IgD-negative memory B cell (primary cell): Measurements from ENCODE around the gene NEURL2. TPM values are rescaled to one million over a fixed set of nuclear protein-coding genes. Genes with fewer than 3 reads are reported as not detected.

Experiments
- H3K27ac Mint-ChIP-seq, 3 donors: one replicate each; pipeline ENCODE4 v1.8.0; 2020 to 2022; ENCODE audit warnings: mild to moderate bottlenecking in 3 of 3, mixed read lengths in 3 of 3, moderate library complexity in 1 of 3
- H3K27me3 Mint-ChIP-seq: one replicate; pipeline ENCODE4 v1.8.0; 2021; ENCODE audit warnings: mixed read lengths
- H3K36me3 Mint-ChIP-seq: one replicate; pipeline ENCODE4 v1.8.0; 2020; ENCODE audit warnings: mild to moderate bottlenecking, mixed read lengths
- H3K4me1 Mint-ChIP-seq, 3 donors: one replicate each; pipeline ENCODE4 v1.8.0; 2020 to 2022; ENCODE audit warnings: mixed read lengths in 3 of 3, mild to moderate bottlenecking in 1 of 3
- H3K4me3 Mint-ChIP-seq, 4 donors: one replicate each; pipeline ENCODE4 v1.8.0; 2020 to 2022; ENCODE audit warnings: mild to moderate bottlenecking in 4 of 4, mixed read lengths in 4 of 4, moderate library complexity in 3 of 4
- H3K9me3 Mint-ChIP-seq, 3 donors: one replicate each; pipeline ENCODE4 v1.8.0; 2020 to 2021; ENCODE audit warnings: mixed read lengths in 3 of 3, mild to moderate bottlenecking in 1 of 3
- polyA plus RNA-seq: library from polyadenylated mRNA; unstranded; fragments of 300-500 nt; fragmentation: Illumina TruSeq; gene quantifications from one replicate; pipeline ENCODE4 v1.2.3, GENCODE V29; 2021

Gene NEURL2
- polyA plus RNA-seq, 1 donor from 2014 or later, result 1.6 TPM

- no peaks in the 10 kb centered on the region for H3K36me3 Mint-ChIP-seq
- peaks cover 1% of the 10 kb centered on the region for H3K27me3 Mint-ChIP-seq
- H3K4me1 Mint-ChIP-seq, result peaks cover 0 to 2% (median 0%) of the 10 kb centered on the region in 3 donors
- no peak overlapping the region for H3K27ac Mint-ChIP-seq
- H3K4me3 Mint-ChIP-seq, result no peak overlapping the region
- no peaks in the 10 kb centered on the region for H3K9me3 Mint-ChIP-seq
Measured at GRCh38 chr20:45925821-45926506, 35.0 kb upstream of the NEURL2 start.

GRCh38 chr20:45924391-45925261 lies 33.6 kb upstream of the NEURL2 start:
- Mint-ChIP-seq H3K4me3 (no peak overlapping the region), H3K36me3 (no peaks in the 10 kb centered on the region), H3K9me3 (no peaks in the 10 kb centered on the region), H3K27ac (no peak overlapping the region), H3K27me3 (peaks cover 1% of the 10 kb centered on the region), H3K4me1 (peaks cover 0 to 2% (median 0%) of the 10 kb centered on the region in 3 donors)

- H3K36me3 Mint-ChIP-seq, result no peaks in the 10 kb centered on the region
- H3K27ac Mint-ChIP-seq, result peak overlapping the region in 1 of 3 donors; percentile 11
- H3K9me3 Mint-ChIP-seq, result no peaks in the 10 kb centered on the region
- peaks cover 0 to 1% (median 0%) of the 10 kb centered on the region in 3 donors for H3K4me1 Mint-ChIP-seq
- peaks cover 3% of the 10 kb centered on the region for H3K27me3 Mint-ChIP-seq
- peak overlapping the region in 1 of 4 donors; percentile 35 for H3K4me3 Mint-ChIP-seq
Measured at GRCh38 chr20:45921337-45922189, 30.6 kb upstream of the NEURL2 start.

GRCh38 chr20:45920462-45921336 lies 29.7 kb upstream of the NEURL2 start:
- Mint-ChIP-seq H3K27me3 (peaks cover 7% of the 10 kb centered on the region), H3K27ac (peak overlapping the region in 1 of 3 donors; percentile 59), H3K4me3 (no peak overlapping the region), H3K9me3 (no peaks in the 10 kb centered on the region), H3K4me1 (peaks cover 0 to 1% (median 0%) of the 10 kb centered on the region in 3 donors), H3K36me3 (no peaks in the 10 kb centered on the region)

GRCh38 chr20:45919542-45920399 lies 28.8 kb upstream of the NEURL2 start:
- peak overlapping the region in 1 of 3 donors; percentile 59 for H3K27ac Mint-ChIP-seq
- no peak overlapping the region for H3K4me3 Mint-ChIP-seq
- H3K9me3 Mint-ChIP-seq, result no peaks in the 10 kb centered on the region
- peaks cover 7% of the 10 kb centered on the region for H3K27me3 Mint-ChIP-seq
- H3K36me3 Mint-ChIP-seq, result no peaks in the 10 kb centered on the region
- H3K4me1 Mint-ChIP-seq, result no peaks in the 10 kb centered on the region

- Mint-ChIP-seq H3K9me3 (no peaks in the 10 kb centered on the region), H3K27ac (peak overlapping the region in 1 of 3 donors; percentile 27), H3K36me3 (no peaks in the 10 kb centered on the region), H3K4me1 (no peaks in the 10 kb centered on the region), H3K27me3 (peaks cover 7% of the 10 kb centered on the region), H3K4me3 (no peak overlapping the region)
Measured at GRCh38 chr20:45918779-45919537, 27.9 kb upstream of the NEURL2 start.

GRCh38 chr20:45918182-45918737 lies 27.3 kb upstream of the NEURL2 start:
- H3K4me3 Mint-ChIP-seq, result no peak overlapping the region
- H3K27ac Mint-ChIP-seq, result peak overlapping the region in 1 of 3 donors; percentile 27
- no peaks in the 10 kb centered on the region for H3K9me3 Mint-ChIP-seq
- peaks cover 7% of the 10 kb centered on the region for H3K27me3 Mint-ChIP-seq
- no peaks in the 10 kb centered on the region for H3K36me3 Mint-ChIP-seq
- H3K4me1 Mint-ChIP-seq, result no peaks in the 10 kb centered on the region

- Mint-ChIP-seq H3K27ac (no peak overlapping the region), H3K4me3 (no peak overlapping the region), H3K36me3 (no peaks in the 10 kb centered on the region), H3K4me1 (peaks cover 0 to 2% (median 1%) of the 10 kb centered on the region in 3 donors), H3K27me3 (peaks cover 9% of the 10 kb centered on the region), H3K9me3 (no peaks in the 10 kb centered on the region)
Measured at GRCh38 chr20:45917790-45918141, 26.8 kb upstream of the NEURL2 start.

GRCh38 chr20:45913116-45913515 lies 22.1 kb upstream of the NEURL2 start:
- Mint-ChIP-seq H3K36me3 (peaks cover 3% of the 10 kb centered on the region), H3K27ac (no peak overlapping the region), H3K9me3 (peaks cover 0 to 1% (median 0%) of the 10 kb centered on the region in 3 donors), H3K4me1 (peaks cover 0 to 11% (median 11%) of the 10 kb centered on the region in 3 donors), H3K27me3 (peaks cover 10% of the 10 kb centered on the region), H3K4me3 (peak overlapping the region in 3 of 4 donors; percentile 48 to 86 (median 80))

GRCh38 chr20:45912344-45912682 lies 21.3 kb upstream of the NEURL2 start:
- H3K4me1 Mint-ChIP-seq, result peaks cover 0 to 13% (median 11%) of the 10 kb centered on the region in 3 donors
- peaks cover 5% of the 10 kb centered on the region for H3K36me3 Mint-ChIP-seq
- peaks cover 0 to 1% (median 0%) of the 10 kb centered on the region in 3 donors for H3K9me3 Mint-ChIP-seq
- peak overlapping the region in 1 of 3 donors; percentile 53 for H3K27ac Mint-ChIP-seq
- H3K4me3 Mint-ChIP-seq, result peak overlapping the region in 3 of 4 donors; percentile 38 to 97 (median 86)
- H3K27me3 Mint-ChIP-seq, result peaks cover 9% of the 10 kb centered on the region

- peak within 1 kb of the TSS; percentile 73 to 97 (median 92) for H3K4me3 Mint-ChIP-seq
- peaks cover 0 to 1% (median 0%) of the 10 kb centered on the region in 3 donors for H3K9me3 Mint-ChIP-seq
- H3K4me1 Mint-ChIP-seq, result peaks cover 0 to 14% (median 11%) of the 10 kb centered on the region in 3 donors
- H3K27me3 Mint-ChIP-seq, result peaks cover 9% of the 10 kb centered on the region
- peaks cover 5% of the 10 kb centered on the region for H3K36me3 Mint-ChIP-seq
- peak within 1 kb of the TSS; percentile 1 to 65 (median 53) for H3K27ac Mint-ChIP-seq
Measured at GRCh38 chr20:45911486-45912343, 20.7 kb upstream of the NEURL2 start, which contains the start of gene PLTP. Gene PLTP (minus strand): TSS chr20:45912155. CDS start chr20:45911452, 703 bp downstream.
